ENCODE results near the gene RAC2. TPM values are rescaled to one million over a fixed set of nuclear protein-coding genes. Genes with fewer than 3 reads are reported as not detected.
"Not testable (repeated sequence)": the region's sequence is repeated elsewhere in the genome, so short reads cannot be mapped to it uniquely, and the experiment has no call there.

Gene RAC2
- total and polyA plus RNA-seq, 3 experiments from 2014 or later: 433 to 1,206 (median 452) TPM

GRCh38 chr22:37253126-37253660 is 9.1 kb upstream of the RAC2 start:
- no peak overlapping the region for H3K4me3 Mint-ChIP-seq
- ChIA-PET POLR2A (no interaction called here), CTCF (interaction anchor here (1.2 kb wide), 1 partner anchor 11 kb away, joined by 4 read pairs; no protein-coding TSS in a partner anchor)
- H3K27me3 Mint-ChIP-seq: peaks cover 3 to 5% of the 10 kb centered on the region in 2 donors
- peaks cover 0 to 3% (median 3%) of the 10 kb centered on the region in 3 donors for H3K4me1 Mint-ChIP-seq
- H3K36me3 ChIP-seq (ENCODE audit: insufficient read depth, low read length): no peaks in the 10 kb centered on the region
- H3K9me3 ChIP-seq (ENCODE audit: low read length): no peaks in the 10 kb centered on the region
- H3K4me3 ChIP-seq (ENCODE audit: low read length): no peak overlapping the region
- no peaks in the 10 kb centered on the region for H3K27me3 ChIP-seq (ENCODE audit: insufficient read depth, low read length, poor library complexity, severe bottlenecking)
- H3K9me3 Mint-ChIP-seq: no peaks in the 10 kb centered on the region
- H3K4me1 ChIP-seq (ENCODE audit: insufficient read depth, low read length): no peaks in the 10 kb centered on the region
- H3K27ac ChIP-seq (ENCODE audit: low read depth, low read length): no peak overlapping the region
- no peaks in the 10 kb centered on the region for H3K36me3 Mint-ChIP-seq
- DNase-seq: no peak
- peak overlapping the region in 1 of 8 donors; percentile 95 for H3K27ac Mint-ChIP-seq

GRCh38 chr22:37251836-37252235 is 7.8 kb upstream of the RAC2 start:
- not testable (repeated sequence) for H3K4me1 Mint-ChIP-seq; H3K27me3 ChIP-seq (ENCODE audit: insufficient read depth, low read length, poor library complexity, severe bottlenecking); H3K27ac Mint-ChIP-seq; H3K4me1 ChIP-seq (ENCODE audit: insufficient read depth, low read length); H3K27ac ChIP-seq (ENCODE audit: low read depth, low read length); H3K27me3 Mint-ChIP-seq; H3K9me3 Mint-ChIP-seq; H3K4me3 ChIP-seq (ENCODE audit: low read length); H3K36me3 Mint-ChIP-seq; DNase-seq; H3K4me3 Mint-ChIP-seq; H3K36me3 ChIP-seq (ENCODE audit: insufficient read depth, low read length); H3K9me3 ChIP-seq (ENCODE audit: low read length)
- CTCF ChIA-PET: interaction anchor here (0.7 to 2.9 kb wide), 3 partner anchors 9 to 62 kb away, joined by 4 to 14 read pairs (median 4); no protein-coding TSS in a partner anchor
- POLR2A ChIA-PET: interaction anchor here (0.7 kb wide), 1 partner anchor 13 kb away, joined by 7 read pairs; no protein-coding TSS in a partner anchor

- peaks cover 8 to 12% (median 11%) of the 10 kb centered on the region in 3 donors for H3K4me1 Mint-ChIP-seq
- no peaks in the 10 kb centered on the region for H3K36me3 ChIP-seq (ENCODE audit: insufficient read depth, low read length)
- H3K27ac ChIP-seq (ENCODE audit: low read depth, low read length): no peak overlapping the region
- peak overlapping the region in 1 of 7 donors; percentile 38 for H3K4me3 Mint-ChIP-seq
- H3K27me3 ChIP-seq (ENCODE audit: insufficient read depth, low read length, poor library complexity, severe bottlenecking): no peaks in the 10 kb centered on the region
- peaks cover 9% of the 10 kb centered on the region for H3K4me1 ChIP-seq (ENCODE audit: insufficient read depth, low read length)
- peaks cover 2% of the 10 kb centered on the region in 2 donors for H3K27me3 Mint-ChIP-seq
- H3K9me3 ChIP-seq (ENCODE audit: low read length): no peaks in the 10 kb centered on the region
- ChIA-PET CTCF (interaction anchor here (1.2 to 2.9 kb wide), 2 partner anchors 11 to 12 kb away, joined by 3 to 14 read pairs; no protein-coding TSS in a partner anchor), POLR2A (no interaction called here)
- H3K27ac Mint-ChIP-seq: no peak overlapping the region
- H3K36me3 Mint-ChIP-seq: no peaks in the 10 kb centered on the region
- no peak overlapping the region for H3K4me3 ChIP-seq (ENCODE audit: low read length)
- no peak for DNase-seq
- H3K9me3 Mint-ChIP-seq: no peaks in the 10 kb centered on the region
These were observed 5.9 kb upstream of the RAC2 start for GRCh38 chr22:37249986-37250385.

- Histone ChIP-seq H3K36me3 (ENCODE audit: insufficient read depth, low read length) (no peaks in the 10 kb centered on the region), H3K4me3 (ENCODE audit: low read length) (no peak overlapping the region), H3K9me3 (ENCODE audit: low read length) (no peaks in the 10 kb centered on the region), H3K4me1 (ENCODE audit: insufficient read depth, low read length) (peaks cover 18% of the 10 kb centered on the region), H3K27ac (ENCODE audit: low read depth, low read length) (no peak overlapping the region), H3K27me3 (ENCODE audit: insufficient read depth, low read length, poor library complexity, severe bottlenecking) (no peaks in the 10 kb centered on the region)
- POLR2A ChIA-PET: interaction anchor here (0.6 to 1.4 kb wide), 2 partner anchors 17 to 59 kb away, joined by 3 read pairs; no protein-coding TSS in a partner anchor
- CTCF ChIA-PET: interaction anchor here (1.8 to 13.1 kb wide), 2 partner anchors 10 to 13 kb away, joined by 5 to 233 read pairs; no protein-coding TSS in a partner anchor
- Mint-ChIP-seq H3K4me3 (peak overlapping the region in 1 of 7 donors; percentile 69), H3K27ac (peak overlapping the region in 1 of 8 donors; percentile 48), H3K36me3 (peaks cover 0 to 7% (median 0%) of the 10 kb centered on the region in 3 donors), H3K27me3 (peaks cover 0 to 2% of the 10 kb centered on the region in 2 donors), H3K9me3 (no peaks in the 10 kb centered on the region), H3K4me1 (peaks cover 16 to 23% (median 18%) of the 10 kb centered on the region in 3 donors)
- DNase-seq: no peak
These were observed 4.2 kb upstream of the RAC2 start for GRCh38 chr22:37248251-37248650.

GRCh38 chr22:37245740-37246139 is 1.7 kb upstream of the RAC2 start:
- no peaks in the 10 kb centered on the region for H3K27me3 Mint-ChIP-seq
- ChIA-PET CTCF (interaction anchor here (1.2 to 13.1 kb wide), 6 partner anchors 16 to 62 kb away, joined by 3 to 233 read pairs (median 14); no protein-coding TSS in a partner anchor), POLR2A (interaction anchor here (1.4 to 9.1 kb wide), 2 partner anchors 15 to 23 kb away, joined by 4 to 115 read pairs; no protein-coding TSS in a partner anchor)

GRCh38 chr22:37244922-37245722 is 1.1 kb upstream of the RAC2 start:
- Histone ChIP-seq H3K4me1 (ENCODE audit: insufficient read depth, low read length) (peaks cover 40% of the 10 kb centered on the region), H3K9me3 (ENCODE audit: low read length) (no peaks in the 10 kb centered on the region), H3K27me3 (ENCODE audit: insufficient read depth, low read length, poor library complexity, severe bottlenecking) (no peaks in the 10 kb centered on the region), H3K4me3 (ENCODE audit: low read length) (peak overlapping the region; percentile 100), H3K27ac (ENCODE audit: low read depth, low read length) (no peak overlapping the region), H3K36me3 (ENCODE audit: insufficient read depth, low read length) (peaks cover 8% of the 10 kb centered on the region)
- Mint-ChIP-seq H3K27me3 (no peaks in the 10 kb centered on the region), H3K9me3 (no peaks in the 10 kb centered on the region), H3K36me3 (peaks cover 6 to 31% (median 7%) of the 10 kb centered on the region in 3 donors), H3K4me3 (peak overlapping the region; percentile 88 to 98 (median 93)), H3K27ac (peak overlapping the region; percentile 79 to 100 (median 98)), H3K4me1 (peaks cover 41 to 50% (median 42%) of the 10 kb centered on the region in 3 donors)
- ChIA-PET POLR2A (interaction anchor here (0.9 to 9.1 kb wide), 7 partner anchors 14 to 45 kb away, joined by 3 to 115 read pairs (median 9); no protein-coding TSS in a partner anchor), CTCF (interaction anchor here (1.1 to 13.1 kb wide), 13 partner anchors 11 to 184 kb away, joined by 3 to 233 read pairs (median 6); partner anchors contain the start of gene IL2RB)
- peak in 1 of 5 donors; percentile 31 for DNase-seq

More at GRCh38 chr22:37245740-37246139, 1.7 kb upstream of the RAC2 start:
- H3K4me3 ChIP-seq (ENCODE audit: low read length): no peak overlapping the region
- Mint-ChIP-seq H3K9me3 (no peaks in the 10 kb centered on the region), H3K27ac (peak overlapping the region in 4 of 8 donors; percentile 77 to 100 (median 94)), H3K4me1 (peaks cover 35 to 44% (median 35%) of the 10 kb centered on the region in 3 donors), H3K4me3 (peak overlapping the region in 2 of 7 donors; percentile 95 to 98), H3K36me3 (peaks cover 0 to 25% (median under 1%) of the 10 kb centered on the region in 3 donors)
- no peaks in the 10 kb centered on the region for H3K9me3 ChIP-seq (ENCODE audit: low read length)
- peaks cover 1% of the 10 kb centered on the region for H3K36me3 ChIP-seq (ENCODE audit: insufficient read depth, low read length)
- no peak for DNase-seq
- no peaks in the 10 kb centered on the region for H3K27me3 ChIP-seq (ENCODE audit: insufficient read depth, low read length, poor library complexity, severe bottlenecking)
- H3K4me1 ChIP-seq (ENCODE audit: insufficient read depth, low read length): peaks cover 34% of the 10 kb centered on the region
- no peak overlapping the region for H3K27ac ChIP-seq (ENCODE audit: low read depth, low read length)

GRCh38 chr22:37243402-37244113 is 511 bp downstream of the RAC2 start:
- DNase-seq: peak in 1 of 5 donors; percentile 35
- Histone ChIP-seq H3K4me3 (ENCODE audit: low read length) (peak overlapping the region; percentile 100), H3K27me3 (ENCODE audit: insufficient read depth, low read length, poor library complexity, severe bottlenecking) (no peaks in the 10 kb centered on the region), H3K9me3 (ENCODE audit: low read length) (no peaks in the 10 kb centered on the region), H3K36me3 (ENCODE audit: insufficient read depth, low read length) (peaks cover 23% of the 10 kb centered on the region), H3K27ac (ENCODE audit: low read depth, low read length) (peak overlapping the region; percentile 91), H3K4me1 (ENCODE audit: insufficient read depth, low read length) (peaks cover 56% of the 10 kb centered on the region)
- ChIA-PET CTCF (interaction anchor here (0.9 to 13.1 kb wide), 16 partner anchors 9 to 319 kb away, joined by 3 to 233 read pairs (median 8); partner anchors contain the start of gene IL2RB), POLR2A (interaction anchor here (0.8 to 9.1 kb wide), 9 partner anchors 13 to 121 kb away, joined by 3 to 115 read pairs (median 3); no protein-coding TSS in a partner anchor)
- H3K36me3 Mint-ChIP-seq: peaks cover 6 to 46% (median 8%) of the 10 kb centered on the region in 3 donors
- peak overlapping the region; percentile 79 to 100 (median 98) for H3K27ac Mint-ChIP-seq
- H3K9me3 Mint-ChIP-seq: no peaks in the 10 kb centered on the region
- no peaks in the 10 kb centered on the region for H3K27me3 Mint-ChIP-seq
- H3K4me1 Mint-ChIP-seq: peaks cover 55 to 66% (median 57%) of the 10 kb centered on the region in 3 donors
- peak overlapping the region; percentile 88 to 98 (median 93) for H3K4me3 Mint-ChIP-seq
